GM12864 (cell line): ENCODE results near the gene PLOD2.

Experiments
- DNase-seq: peaks from one replicate; pipeline ENCODE4 v3.0.0-alpha.2; 2011; ENCODE audit warnings: low read depth
- H3K4me3 ChIP-seq: 2 replicates; pipeline ENCODE4 v1.5.1; 2011; ENCODE audit warnings: mild to moderate bottlenecking, low read depth, low read length, control low read depth
- TF ChIP-seq, protein P1 (sequence below): IDR thresholded peaks from 2 replicates; pipeline ENCODE4 v1.5.1; 2011; ENCODE audit warnings: low read depth, mild to moderate bottlenecking, moderate library complexity, low read length, control low read depth, inconsistent platforms; ENCODE audit errors: missing control alignments

The PLOD2 gene

DNA sequence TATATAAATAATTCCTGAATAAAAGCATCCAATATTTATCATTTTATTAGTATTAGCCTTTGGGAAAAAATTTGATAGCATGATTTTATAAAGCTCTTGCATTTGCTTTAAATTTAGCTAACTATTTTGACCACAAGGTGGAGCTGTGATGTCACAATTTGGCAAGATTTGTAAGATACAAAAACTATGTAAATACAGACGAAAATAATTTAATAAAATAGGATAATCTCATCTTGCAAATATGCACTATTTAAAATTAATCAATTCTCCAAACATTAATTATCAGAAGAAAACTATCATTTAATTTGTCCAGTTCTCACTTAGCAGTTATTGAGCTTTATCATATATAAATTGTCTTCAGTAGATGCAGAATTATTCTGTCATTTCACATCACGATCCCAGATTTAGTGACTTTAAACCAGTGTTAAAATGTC lies 95.4 kb downstream of the PLOD2 start:
- peak; percentile 10 for DNase-seq
- H3K4me3 ChIP-seq: no peak overlapping the region
- TF ChIP-seq, protein P1, sequence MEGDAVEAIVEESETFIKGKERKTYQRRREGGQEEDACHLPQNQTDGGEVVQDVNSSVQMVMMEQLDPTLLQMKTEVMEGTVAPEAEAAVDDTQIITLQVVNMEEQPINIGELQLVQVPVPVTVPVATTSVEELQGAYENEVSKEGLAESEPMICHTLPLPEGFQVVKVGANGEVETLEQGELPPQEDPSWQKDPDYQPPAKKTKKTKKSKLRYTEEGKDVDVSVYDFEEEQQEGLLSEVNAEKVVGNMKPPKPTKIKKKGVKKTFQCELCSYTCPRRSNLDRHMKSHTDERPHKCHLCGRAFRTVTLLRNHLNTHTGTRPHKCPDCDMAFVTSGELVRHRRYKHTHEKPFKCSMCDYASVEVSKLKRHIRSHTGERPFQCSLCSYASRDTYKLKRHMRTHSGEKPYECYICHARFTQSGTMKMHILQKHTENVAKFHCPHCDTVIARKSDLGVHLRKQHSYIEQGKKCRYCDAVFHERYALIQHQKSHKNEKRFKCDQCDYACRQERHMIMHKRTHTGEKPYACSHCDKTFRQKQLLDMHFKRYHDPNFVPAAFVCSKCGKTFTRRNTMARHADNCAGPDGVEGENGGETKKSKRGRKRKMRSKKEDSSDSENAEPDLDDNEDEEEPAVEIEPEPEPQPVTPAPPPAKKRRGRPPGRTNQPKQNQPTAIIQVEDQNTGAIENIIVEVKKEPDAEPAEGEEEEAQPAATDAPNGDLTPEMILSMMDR: peak; percentile 42

DNA sequence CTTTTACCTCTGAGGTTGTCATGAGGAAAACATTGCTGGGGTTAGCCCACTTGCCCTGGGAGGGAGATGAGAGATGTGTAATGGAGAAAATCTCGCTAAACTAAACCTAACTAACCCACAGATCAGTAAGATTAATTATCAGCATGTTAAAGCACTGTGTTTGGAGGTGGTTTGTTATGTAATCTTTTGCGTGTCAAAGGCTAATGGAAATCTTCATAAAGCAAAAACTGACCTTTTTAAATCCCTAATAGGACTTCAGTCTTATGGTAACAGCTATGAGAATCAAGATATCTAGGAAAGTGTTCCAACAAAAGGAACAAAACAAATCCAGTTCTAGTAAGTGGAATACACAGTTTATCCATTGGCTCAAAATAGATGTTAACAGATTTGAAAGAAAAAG lies 102.7 kb downstream of the PLOD2 start:
- TF ChIP-seq, protein P1: no peak
- H3K4me3 ChIP-seq: no peak overlapping the region
- no peak for DNase-seq

DNA sequence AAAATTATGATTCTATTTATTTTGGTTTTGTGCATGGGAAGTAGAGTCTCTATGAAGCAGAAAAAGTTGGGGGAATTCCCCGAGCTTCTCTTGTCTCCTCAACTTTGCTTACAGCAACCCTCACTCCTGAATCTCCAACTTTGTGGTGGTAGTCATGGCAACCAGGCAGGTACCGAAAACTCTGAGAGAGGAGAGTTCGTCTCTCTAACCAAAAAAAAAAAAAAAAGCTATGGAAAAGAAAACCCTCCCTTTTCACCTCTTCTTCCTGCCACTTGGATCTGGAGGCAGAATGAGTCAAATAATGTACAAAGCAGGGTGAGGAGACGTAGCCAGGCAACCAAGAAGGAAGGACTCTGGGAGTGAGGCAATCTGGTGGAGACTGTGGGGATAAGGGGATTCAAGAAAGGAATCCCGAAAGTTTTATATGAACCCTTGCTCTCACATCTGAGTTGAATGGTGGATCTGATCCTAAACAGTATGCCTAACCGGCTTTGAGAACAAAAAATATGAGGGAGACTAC lies 108.1 kb downstream of the PLOD2 start:
- no peak for DNase-seq
- TF ChIP-seq, protein P1: no peak
- no peak overlapping the region for H3K4me3 ChIP-seq

DNA sequence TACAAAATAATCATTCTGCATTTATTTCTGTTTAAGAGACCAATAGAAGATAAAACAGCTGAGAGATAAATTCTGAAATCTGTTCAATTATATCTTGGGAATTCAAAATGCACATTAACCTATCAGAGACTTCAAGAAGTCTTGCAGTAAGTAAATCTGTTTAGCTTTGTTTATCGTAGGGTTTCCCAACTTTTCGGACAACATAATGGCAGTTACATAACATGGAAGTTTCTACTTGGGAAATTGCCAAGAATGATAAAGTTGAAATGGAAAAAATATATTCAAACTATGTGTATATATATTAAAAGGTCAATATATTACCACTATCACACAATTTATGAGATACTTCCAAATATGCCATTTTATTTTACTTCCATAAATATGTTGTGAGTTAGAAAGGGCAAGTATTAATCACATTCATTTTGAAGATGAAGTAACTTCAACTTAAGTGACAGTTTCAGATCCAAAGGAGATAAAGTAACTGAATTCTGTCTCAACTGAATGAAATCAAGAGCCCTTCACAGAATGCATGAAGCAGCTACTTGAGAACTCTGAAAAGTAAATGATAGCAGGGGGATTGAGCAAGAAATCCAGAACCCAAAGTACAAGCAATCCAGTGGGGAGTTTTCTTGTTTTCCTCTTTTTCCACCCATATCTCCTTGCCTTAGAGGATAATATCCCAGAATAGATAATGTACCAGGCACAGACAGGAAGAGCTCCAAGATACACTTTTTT lies 108.8 kb downstream of the PLOD2 start:
- TF ChIP-seq, protein P1: no peak
- DNase-seq: no peak
- H3K4me3 ChIP-seq: no peak overlapping the region

DNA sequence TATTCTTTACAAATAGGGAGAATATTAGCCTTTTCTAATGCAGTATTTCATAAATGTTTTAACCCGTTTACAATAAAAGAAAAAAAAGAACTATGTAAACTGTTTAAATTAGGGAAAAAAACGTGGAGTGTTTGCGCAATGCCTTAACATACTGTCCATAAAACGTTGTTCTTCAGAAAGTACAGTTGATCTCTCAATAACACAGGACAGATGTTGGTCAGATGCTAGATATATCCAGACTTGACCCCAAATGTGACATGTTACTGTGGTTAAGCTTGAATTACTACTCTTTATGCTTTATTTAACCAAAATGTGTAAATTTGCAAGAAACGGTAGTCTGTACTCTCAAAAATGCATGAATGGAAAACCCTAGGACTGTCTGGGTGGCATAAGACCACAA lies 110.3 kb downstream of the PLOD2 start:
- H3K4me3 ChIP-seq: no peak overlapping the region
- TF ChIP-seq, protein P1: no peak
- DNase-seq: no peak

DNA sequence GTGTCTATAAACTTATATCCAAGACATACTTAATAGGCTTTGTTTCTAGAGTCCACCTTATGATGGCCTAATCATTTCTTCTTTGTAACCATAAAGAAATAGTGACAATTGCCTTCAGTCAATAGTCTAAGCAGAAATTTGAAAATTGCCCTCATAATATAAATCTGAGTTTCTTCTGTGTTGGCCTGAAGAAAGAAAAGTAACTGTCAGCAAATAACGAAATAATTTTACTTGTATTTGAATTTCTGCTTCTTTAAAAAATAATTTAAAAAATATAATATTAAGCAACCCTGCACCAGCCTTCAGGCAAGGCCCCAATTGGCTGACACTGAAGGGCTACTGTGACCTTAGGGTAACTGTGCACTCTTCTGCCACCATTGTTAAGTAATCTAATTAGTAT lies 113.5 kb downstream of the PLOD2 start:
- no peak for DNase-seq
- no peak overlapping the region for H3K4me3 ChIP-seq
- TF ChIP-seq, protein P1: no peak

DNA sequence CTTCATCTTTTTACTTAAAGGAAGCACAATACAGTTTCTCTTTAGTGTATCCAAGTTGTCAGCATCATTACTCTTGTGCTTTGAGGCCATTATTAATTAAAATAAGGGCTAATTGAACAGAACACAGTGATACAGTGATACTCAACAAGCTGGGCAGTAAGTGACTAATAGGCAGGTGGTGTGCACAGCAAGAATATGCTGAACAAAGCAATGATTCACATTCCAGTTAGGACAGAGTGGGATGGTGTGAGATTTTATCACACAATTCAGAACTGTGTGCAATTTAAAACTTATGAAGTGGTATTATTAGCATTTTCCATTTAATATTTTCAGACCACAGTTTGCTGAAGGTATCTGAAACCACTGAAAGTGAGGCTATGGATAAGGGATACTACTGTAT lies 116.9 kb downstream of the PLOD2 start:
- DNase-seq: no peak
- no peak overlapping the region for H3K4me3 ChIP-seq
- TF ChIP-seq, protein P1: no peak
